GM12892 (cell line): ENCODE results near the gene ZNF580.

Experiments
- POLR2A ChIP-seq: IDR thresholded peaks from 2 replicates; pipeline ENCODE4 v1.6.1; 2011; ENCODE audit warnings: low read depth, low read length, control low read depth
- POLR2AphosphoS5 ChIP-seq: IDR thresholded peaks from 2 replicates; pipeline ENCODE4 v1.6.1; 2011; ENCODE audit warnings: low read depth, low read length, control low read depth

- no peak for TF ChIP-seq POLR2A
- TF ChIP-seq POLR2AphosphoS5 = no peak
These were observed 4.2 kb downstream of the ZNF580 start for GRCh38 chr19:55644842-55645511.
